Calu3 (cell line): ENCODE measurements around the gene NUP35. TPM values are rescaled to one million over a fixed set of nuclear protein-coding genes. Genes with fewer than 3 reads are reported as not detected.

ENCODE experiments used
- BruUV-seq: library from RNA; stranded (reverse); fragments of 400-500 nt; replicated peaks from 2 replicates; lab custom pipeline; 2021; lab: Mats Ljungman, UMichigan
- CTCF ChIA-PET: fragments of 300-600 bp; sonication (Branson Sonifier 250); formaldehyde crosslinking; loops from one replicate; lab custom pipeline; 2022; ENCODE audit warnings: antibody characterized with exemption; lab: Charles Lee
- DNase-seq: peaks from one replicate; pipeline ENCODE4 v3.0.0; 2022
- H3K27ac Mint-ChIP-seq: one replicate; pipeline ENCODE4 v1.8.0; 2022; ENCODE audit warnings: mixed read lengths; ENCODE audit not compliant: unreplicated experiment
- H3K27me3 Mint-ChIP-seq: one replicate; pipeline ENCODE4 v1.8.0; 2022; ENCODE audit warnings: mixed read lengths; ENCODE audit not compliant: unreplicated experiment
- H3K36me3 Mint-ChIP-seq: one replicate; pipeline ENCODE4 v1.8.0; 2022; ENCODE audit warnings: mild to moderate bottlenecking, moderate library complexity, mixed read lengths; ENCODE audit not compliant: insufficient read depth, unreplicated experiment
- H3K4me1 Mint-ChIP-seq: one replicate; pipeline ENCODE4 v1.8.0; 2022; ENCODE audit warnings: mild to moderate bottlenecking, low read depth, mixed read lengths; ENCODE audit not compliant: unreplicated experiment
- H3K4me3 Mint-ChIP-seq: one replicate; pipeline ENCODE4 v1.8.0; 2022; ENCODE audit warnings: mild to moderate bottlenecking, low read depth, moderate library complexity, mixed read lengths; ENCODE audit not compliant: unreplicated experiment
- H3K9me3 Mint-ChIP-seq: one replicate; pipeline ENCODE4 v1.8.0; 2022; ENCODE audit warnings: low read depth, mixed read lengths; ENCODE audit not compliant: unreplicated experiment
- intact Hi-C: fragments of 100-400 bp; cut with micrococcal nuclease; formaldehyde crosslinking; loops from one replicate; pipeline ENCODE4 v1.10.0; 2022; ENCODE audit not compliant: unreplicated experiment
- total RNA-seq: library from RNA; stranded (reverse); gene quantifications from 2 replicates; pipeline ENCODE4 v1.2.3, GENCODE V29; 2022
- TF ChIP-seq, protein P1 (sequence below): fragments of 200-600 bp; IDR thresholded peaks from one replicate; pipeline ENCODE4 v1.8.0; 2022; ENCODE audit warnings: antibody characterized with exemption; ENCODE audit not compliant: unreplicated experiment

NUP35 gene
- total RNA-seq, 1 experiment from 2014 or later: 35.9 TPM

DNA sequence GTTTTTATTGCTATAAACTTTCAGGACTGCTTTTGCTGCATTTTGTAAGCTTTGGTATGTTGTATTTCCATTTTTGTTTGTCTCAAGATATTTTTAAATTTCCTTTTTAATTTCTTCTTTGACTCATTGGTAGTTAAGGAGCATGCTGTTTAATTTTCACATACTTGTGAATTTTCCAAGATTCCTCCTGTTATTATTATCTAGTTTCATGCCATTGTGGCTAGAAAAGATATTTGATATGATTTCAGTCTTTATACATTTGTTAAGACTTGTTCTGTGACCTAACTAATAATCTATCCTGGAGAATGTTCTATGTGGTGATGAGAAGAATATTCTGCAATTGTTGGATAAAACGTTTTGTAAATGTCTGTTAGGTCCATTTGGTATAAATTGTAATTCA, 62.1 kb downstream of the NUP35 start:
- Mint-ChIP-seq H3K27ac (no peak overlapping the region), H3K27me3 (no peaks in the 10 kb centered on the region), H3K4me1 (peaks cover 7% of the 10 kb centered on the region), H3K36me3 (peaks cover 28% of the 10 kb centered on the region), H3K4me3 (no peak overlapping the region), H3K9me3 (peaks cover 4% of the 10 kb centered on the region)
- intact Hi-C loops: no loop called here
- no peak for DNase-seq
- CTCF ChIA-PET: no interaction called here
- no TSS peak for BruUV-seq
- TF ChIP-seq, protein P1, sequence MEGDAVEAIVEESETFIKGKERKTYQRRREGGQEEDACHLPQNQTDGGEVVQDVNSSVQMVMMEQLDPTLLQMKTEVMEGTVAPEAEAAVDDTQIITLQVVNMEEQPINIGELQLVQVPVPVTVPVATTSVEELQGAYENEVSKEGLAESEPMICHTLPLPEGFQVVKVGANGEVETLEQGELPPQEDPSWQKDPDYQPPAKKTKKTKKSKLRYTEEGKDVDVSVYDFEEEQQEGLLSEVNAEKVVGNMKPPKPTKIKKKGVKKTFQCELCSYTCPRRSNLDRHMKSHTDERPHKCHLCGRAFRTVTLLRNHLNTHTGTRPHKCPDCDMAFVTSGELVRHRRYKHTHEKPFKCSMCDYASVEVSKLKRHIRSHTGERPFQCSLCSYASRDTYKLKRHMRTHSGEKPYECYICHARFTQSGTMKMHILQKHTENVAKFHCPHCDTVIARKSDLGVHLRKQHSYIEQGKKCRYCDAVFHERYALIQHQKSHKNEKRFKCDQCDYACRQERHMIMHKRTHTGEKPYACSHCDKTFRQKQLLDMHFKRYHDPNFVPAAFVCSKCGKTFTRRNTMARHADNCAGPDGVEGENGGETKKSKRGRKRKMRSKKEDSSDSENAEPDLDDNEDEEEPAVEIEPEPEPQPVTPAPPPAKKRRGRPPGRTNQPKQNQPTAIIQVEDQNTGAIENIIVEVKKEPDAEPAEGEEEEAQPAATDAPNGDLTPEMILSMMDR: no peak

DNA sequence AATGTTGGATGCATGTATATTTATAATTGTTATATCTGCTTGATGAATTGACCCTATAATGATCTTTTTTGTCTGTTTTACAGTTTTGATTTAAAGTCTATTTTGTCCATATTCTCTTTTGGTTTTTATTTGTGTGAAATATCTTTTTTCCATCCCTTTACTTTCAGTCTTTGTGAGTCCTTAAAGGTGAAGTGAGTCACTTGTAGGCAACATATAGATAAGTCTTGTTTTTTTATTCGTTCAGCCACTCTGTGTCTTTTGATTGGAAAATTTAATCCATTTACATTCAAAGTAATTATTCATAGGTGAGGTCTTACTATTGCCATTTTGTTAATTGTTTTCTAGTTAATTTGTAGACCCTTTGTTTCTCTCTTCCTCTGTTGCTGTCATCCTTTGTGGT, 62.5 kb downstream of the NUP35 start:
- DNase-seq: no peak
- TF ChIP-seq, protein P1: no peak
- intact Hi-C loops: no loop called here
- peaks cover 7% of the 10 kb centered on the region for H3K4me1 Mint-ChIP-seq
- no TSS peak for BruUV-seq
- peaks cover 32% of the 10 kb centered on the region for H3K36me3 Mint-ChIP-seq
- CTCF ChIA-PET: no interaction called here
- H3K27ac Mint-ChIP-seq: no peak overlapping the region
- peaks cover 4% of the 10 kb centered on the region for H3K9me3 Mint-ChIP-seq
- no peaks in the 10 kb centered on the region for H3K27me3 Mint-ChIP-seq
- H3K4me3 Mint-ChIP-seq: no peak overlapping the region

DNA sequence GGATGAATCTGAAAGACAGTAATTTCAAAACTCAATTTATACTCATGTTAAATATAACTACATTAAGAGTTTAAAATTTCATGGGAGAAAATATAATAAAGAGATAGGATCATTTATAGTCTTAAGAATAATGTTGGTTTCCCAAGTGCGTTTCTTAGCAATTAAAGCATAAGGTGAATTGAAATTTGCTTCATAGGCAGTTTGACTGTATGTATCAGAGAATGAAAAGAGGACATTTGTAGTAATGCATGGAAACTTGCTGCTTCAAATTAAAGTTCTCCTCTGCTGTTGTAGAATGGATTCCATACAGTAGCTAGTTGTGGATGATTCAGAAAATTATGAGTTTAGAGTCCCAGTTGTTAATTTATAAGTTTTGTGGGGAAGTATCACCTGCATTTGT, 68.1 kb downstream of the NUP35 start:
- TF ChIP-seq, protein P1: no peak
- H3K9me3 Mint-ChIP-seq: no peaks in the 10 kb centered on the region
- no peak overlapping the region for H3K27ac Mint-ChIP-seq
- BruUV-seq: no TSS peak
- CTCF ChIA-PET: no interaction called here
- H3K4me1 Mint-ChIP-seq: no peaks in the 10 kb centered on the region
- no peak for DNase-seq
- no peaks in the 10 kb centered on the region for H3K27me3 Mint-ChIP-seq
- H3K36me3 Mint-ChIP-seq: peaks cover 14% of the 10 kb centered on the region
- intact Hi-C loops: no loop called here
- H3K4me3 Mint-ChIP-seq: no peak overlapping the region

DNA sequence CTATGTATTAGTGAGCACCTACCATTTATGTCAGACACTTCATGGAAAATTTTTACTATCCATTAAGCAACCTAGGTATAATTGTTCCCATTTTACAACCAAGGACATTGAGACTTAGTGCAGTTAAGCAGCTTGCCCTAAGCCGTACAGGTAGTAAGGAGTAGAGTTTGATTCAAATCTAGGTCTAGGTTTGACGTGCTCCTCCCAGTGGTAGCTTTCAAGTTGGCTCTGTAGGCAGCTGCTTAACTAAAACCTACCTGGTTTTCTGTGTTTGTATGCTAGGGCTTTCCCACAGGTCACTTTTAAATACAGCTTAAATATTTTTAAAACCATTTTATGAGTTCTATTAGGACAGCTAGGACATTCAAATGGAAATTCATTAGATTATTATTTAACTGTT, 69.7 kb downstream of the NUP35 start:
- CTCF ChIA-PET: interaction anchor here (0.7 to 0.8 kb wide), 2 partner anchors 131 to 323 kb away, joined by 3 to 5 read pairs; no protein-coding TSS in a partner anchor

More for the DNA sequence above, 69.7 kb downstream of the NUP35 start:
- BruUV-seq: no TSS peak
- TF ChIP-seq, protein P1: no peak
- Mint-ChIP-seq H3K27me3 (no peaks in the 10 kb centered on the region), H3K4me1 (no peaks in the 10 kb centered on the region), H3K27ac (no peak overlapping the region), H3K36me3 (peaks cover 18% of the 10 kb centered on the region), H3K9me3 (peaks cover 6% of the 10 kb centered on the region), H3K4me3 (no peak overlapping the region)
- DNase-seq: no peak
- intact Hi-C loops: no loop called here
